GM18909 (cell line): Measurements from ENCODE around the gene GOLGA6L2.

ENCODE experiments used
- ATAC-seq: cut with Tn5 transposase; IDR thresholded peaks from one replicate; pipeline ENCODE4 v1.9.1; 2021; ENCODE audit warnings: mild to moderate bottlenecking; ENCODE audit not compliant: unreplicated experiment, poor library complexity

Gene GOLGA6L2, protein sequence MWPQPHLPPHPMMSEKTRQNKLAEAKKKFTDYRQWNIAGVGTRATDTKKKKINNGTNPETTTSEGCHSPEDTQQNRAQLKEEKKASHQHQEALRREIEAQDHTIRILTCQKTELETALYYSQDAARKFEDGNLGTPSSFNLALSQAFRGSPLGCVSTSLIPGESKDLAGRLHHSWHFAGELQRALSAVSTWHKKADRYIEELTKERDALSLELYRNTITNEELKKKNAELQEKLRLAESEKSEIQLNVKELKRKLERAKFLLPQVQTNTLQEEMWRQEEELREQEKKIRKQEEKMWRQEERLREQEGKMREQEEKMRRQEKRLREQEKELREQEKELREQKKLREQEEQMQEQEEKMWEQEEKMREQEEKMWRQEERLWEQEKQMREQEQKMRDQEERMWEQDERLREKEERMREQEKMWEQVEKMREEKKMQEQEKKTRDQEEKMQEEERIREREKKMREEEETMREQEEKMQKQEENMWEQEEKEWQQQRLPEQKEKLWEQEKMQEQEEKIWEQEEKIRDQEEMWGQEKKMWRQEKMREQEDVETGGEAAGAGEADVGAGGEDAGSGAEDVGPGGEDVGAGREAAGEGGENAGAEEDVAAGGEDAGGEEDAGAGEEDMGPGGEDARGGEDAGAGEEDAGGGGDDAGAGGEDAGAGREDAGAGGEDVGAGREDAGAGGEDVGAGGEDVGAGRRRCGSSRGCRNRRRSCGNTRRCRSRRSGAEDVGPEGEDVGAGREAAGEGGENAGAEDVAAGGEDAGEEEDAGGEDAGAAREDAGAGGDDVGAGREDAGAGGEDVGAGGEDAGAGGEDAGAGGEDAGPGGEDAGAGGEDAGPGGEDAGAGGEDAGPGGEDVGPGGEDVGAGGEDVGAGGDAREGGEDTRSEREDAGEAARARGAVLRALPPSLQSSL

DNA sequence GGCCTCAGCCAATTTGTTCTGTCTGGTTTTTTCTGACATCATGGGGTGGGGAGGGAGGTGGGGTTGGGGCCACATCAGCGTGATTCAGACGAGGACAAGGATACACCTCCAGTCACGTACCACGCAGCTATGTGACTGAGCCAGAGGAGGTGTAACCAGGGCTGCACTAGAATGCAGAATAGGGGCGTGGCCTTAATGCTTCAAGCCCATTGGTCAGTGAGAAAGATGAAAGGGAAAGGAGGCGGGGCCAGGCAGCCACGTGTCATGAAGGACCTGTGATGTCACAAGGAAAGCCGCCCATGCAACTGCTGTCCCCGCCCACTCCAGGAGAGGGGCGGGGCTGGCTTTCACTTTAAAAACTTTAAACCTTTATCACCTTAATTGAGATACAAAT is at the start of gene GOLGA6L2:
TSS of gene GOLGA6L2 (minus strand) at position 137 of the 394 bp plus-strand sequence. CDS start at position 75, 62 bp downstream.
- no peak for ATAC-seq

DNA sequence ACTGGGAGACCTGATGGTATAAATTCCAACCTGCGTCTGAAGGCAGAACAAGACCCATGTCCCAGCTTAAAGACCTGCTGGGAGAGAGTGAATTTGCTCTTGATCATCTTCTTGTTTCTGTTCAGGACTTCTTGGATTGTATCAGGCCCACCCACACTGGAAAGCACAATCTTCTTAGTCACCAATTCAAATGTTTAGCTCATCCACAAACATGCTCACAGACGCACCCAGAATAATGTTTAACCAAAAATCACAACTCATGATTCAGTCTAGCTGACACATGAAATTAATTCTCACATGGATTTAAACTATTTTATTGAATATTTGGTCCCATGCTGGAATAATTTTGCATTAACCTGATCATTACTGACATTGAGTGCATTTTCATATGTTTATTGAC is 37.8 kb upstream of the GOLGA6L2 start:
- ATAC-seq: no peak

DNA sequence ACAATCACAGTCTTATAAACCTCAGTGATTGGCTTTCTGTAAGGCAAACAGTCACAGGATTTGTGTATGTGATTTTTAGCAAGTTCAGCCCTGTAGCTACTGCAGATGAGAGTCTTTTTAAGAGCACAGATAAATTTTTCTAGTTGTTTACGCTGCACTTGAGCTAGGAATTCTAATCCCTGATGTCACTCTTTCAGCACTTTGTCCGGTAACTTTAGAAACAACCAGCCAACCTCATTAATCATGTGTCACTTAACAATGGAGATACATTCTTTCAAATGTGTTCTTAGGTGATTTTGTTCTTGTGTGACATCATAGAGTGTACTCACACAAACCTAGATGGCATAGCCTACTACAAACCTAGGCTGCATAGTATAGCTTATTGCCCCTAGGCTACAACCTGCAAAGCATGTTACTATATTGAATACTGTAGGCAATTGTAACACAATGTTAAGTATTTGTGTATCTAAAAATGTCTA is 36.8 kb upstream of the GOLGA6L2 start:
- no peak for ATAC-seq

DNA sequence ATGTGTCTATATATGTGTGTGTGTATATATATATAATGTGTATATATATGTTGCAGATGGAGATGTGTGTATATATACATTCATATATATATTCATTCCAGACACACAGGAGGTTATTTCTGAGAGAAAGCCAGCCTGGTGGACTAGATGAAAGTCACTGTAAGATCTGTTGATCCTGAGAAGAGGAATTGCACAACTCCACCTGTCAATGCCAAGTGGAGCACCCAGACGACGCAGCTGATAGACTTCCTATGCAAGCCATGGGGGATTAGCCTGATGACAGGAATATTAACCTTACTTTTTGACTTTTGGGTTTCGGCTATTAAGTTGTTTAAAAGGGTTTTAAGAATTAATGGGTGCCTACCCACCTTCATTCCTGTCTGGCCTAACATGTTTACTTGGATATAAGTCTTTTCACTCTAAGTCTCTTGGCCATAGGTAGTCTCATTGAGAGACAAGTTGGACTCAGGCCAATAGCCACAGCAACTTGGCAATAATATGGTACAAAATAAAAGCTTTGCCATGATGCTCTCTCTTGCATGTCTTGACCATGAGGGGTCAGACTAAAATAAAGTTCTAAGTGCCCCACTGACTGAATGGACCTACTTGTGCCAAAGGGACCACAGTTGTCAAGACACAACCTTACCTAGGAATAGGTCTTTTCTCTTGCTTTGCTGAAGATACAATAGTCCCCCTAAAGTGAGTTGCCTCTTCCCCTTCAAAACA is 35.9 kb upstream of the GOLGA6L2 start:
- no peak for ATAC-seq

DNA sequence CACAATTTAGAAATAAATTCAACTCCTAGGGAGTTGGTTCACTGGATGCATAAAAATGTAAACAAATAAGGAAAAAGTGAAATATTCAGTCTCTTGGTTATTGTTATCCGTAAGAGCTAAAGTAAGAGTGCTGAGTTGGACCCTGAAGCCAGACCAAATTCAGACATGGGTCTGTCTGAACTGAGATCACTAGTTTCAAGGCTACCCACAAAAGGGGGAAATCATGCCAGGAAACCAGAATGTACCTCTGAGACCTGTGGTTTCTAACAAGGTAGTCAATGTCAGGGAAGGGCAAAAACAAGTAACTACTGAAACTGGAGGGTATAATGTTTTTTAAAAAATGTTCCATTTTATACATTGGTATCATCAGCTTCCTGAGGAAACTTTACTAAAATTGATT is 35.2 kb upstream of the GOLGA6L2 start:
- ATAC-seq: no peak

DNA sequence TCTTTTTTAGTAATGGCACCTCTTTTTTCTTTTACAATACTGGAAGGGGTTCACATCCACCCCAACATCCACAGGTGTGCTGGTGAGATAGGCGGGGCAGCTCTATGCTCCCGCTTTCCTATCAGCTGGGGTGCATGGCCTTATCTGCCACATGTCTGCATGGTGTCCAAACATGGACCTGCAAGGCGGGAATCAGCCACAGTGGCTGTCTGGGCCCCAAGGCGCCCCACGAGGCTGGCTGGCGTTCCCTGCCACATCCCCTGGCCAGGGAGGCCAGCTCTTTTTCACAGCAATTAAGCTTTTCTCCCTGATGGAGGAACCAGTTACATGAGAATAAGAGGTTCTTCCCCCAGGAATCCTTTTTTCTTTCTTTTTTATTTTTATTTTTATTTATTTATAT is 30.9 kb upstream of the GOLGA6L2 start:
- no peak for ATAC-seq

DNA sequence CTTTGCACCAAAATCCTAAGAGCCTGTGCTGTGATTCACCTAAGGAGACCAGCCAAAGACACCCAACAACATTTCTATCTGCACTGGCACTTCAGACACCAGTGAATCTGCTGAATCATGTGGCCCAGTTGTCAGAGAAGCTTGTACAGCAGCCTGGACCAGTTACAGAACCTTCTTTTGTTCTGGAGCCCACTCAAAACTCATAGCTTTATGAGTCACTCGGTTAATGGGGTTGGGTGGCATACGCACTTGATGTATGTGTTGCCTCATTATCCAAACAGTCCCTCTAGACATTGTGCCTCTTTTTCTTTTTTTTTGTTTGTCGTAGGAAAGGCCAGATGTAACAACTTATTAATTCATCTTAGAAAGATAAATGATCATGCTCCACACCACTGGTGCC is 25.6 kb upstream of the GOLGA6L2 start:
- ATAC-seq: no peak

DNA sequence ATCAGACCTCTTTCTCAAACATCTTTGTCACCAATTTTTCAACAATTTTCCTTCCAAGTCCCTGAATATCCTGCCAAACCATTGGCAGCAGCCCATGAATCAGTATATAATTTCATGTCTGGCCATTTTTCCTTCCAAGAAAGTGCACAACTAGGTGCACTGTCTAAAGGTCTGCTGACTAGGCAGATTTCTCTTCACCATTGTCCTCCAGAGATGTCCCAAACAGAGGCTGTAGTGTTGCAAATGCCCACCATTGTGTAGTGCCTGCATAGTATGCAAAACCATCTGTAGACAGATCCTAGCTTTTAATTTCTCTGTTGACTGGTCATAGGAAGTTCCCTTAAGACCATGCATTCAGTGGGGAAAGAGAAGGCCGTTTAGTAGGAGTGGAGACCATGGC is 25.0 kb upstream of the GOLGA6L2 start:
- no peak for ATAC-seq

DNA sequence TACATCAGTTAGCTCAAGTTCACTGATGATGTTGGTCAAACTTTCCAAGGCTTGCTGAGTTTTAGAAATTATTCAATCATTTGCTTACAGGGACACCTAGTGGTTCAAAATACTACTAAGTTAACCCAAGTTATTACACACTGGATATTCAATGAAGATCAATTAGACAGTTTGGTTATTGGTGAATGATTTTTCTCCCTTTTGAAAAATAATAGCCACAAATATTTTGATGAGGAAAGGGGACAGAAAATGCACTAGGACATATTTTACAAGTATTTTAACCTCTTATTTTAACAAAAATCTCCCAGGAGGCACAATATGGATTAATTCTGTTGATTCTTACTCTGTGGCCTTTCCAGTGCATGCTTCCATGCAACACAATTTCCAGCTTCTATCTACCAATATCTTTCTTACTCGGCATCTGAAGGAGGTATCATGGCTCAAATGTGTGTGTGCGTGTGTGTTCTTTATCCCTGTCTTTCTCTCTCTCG is 20.1 kb upstream of the GOLGA6L2 start:
- ATAC-seq: no peak

DNA sequence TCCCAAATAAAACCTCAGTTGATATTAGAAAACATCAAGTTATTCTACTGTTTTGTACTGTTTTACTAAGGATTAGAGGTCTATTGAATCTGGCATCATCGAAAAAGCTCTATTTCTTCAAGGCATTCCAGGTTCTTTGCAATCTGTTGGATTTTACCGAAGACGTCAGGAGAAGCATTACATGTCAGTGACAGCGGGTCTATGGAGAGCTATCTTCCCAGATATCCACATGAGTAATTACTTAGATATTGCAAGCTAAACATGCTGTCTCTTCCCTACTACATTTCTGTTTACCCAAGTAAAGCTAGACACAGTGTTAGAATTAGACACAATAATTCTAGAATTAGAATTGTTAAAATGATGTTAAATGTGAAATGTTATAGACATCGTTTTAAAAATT is 10.8 kb upstream of the GOLGA6L2 start:
- ATAC-seq: no peak

DNA sequence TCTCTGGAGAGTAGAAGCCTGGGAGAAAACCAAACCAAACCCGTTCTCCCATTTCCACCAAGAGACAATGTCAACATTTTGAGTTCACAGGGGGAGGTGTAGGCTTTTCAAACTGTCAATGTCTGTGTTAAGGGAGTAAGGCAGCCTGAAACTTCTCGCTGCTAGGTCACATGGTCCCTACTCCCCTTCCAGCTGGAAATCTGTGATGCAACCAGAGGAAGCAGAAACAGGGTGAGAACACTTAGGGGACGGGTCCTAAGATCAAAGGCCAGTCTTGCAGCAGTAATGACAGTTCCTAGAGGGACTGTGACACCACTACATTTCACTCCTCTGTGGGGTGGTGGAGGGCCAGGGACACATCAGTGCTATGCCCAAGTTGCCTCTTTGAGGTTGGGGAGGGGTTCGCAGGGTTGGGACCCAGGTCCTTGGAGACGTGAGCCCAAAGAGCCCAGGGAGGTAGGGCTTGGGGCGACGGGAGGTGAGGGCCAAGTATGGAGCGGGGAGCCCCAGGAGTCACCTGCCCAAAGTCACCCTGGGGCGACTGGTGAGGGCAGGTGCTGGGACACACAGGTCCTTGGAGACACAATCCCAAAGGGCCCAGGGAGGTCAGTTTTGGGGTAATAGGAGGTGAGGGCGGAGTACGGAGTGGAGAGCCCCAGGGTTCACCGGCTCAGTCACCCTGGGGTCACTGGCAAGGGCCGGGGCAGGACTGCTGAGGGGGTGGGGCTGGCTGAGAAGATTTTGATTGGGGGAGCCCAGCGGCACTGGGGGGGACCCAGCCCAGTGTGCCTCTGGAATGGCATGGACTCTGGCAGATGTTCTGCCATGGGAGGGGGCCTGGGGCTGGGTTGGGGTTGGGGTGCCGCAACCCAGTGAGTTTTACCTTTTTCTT is 582 bp downstream of the GOLGA6L2 start:
- no peak for ATAC-seq

DNA sequence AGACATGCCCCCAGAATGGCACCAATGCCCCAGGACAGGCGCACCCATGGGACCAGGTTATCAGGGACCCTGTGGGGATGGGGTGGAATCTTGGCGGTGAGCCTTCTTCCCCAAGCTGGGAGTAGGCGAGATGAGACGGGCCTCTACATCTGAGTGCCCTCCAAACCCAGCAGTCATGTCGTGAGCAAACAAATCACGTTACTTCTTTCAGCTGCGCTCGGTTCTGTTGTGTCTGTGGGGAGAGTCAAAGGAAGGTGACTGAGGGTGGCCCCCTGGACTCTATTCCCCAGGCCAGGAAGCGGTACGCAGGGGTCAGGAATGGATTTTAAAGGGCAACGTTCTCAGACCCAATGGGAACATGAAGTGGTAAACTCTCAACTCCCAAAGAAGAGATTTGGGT is 2.8 kb downstream of the GOLGA6L2 start:
- no peak for ATAC-seq

DNA sequence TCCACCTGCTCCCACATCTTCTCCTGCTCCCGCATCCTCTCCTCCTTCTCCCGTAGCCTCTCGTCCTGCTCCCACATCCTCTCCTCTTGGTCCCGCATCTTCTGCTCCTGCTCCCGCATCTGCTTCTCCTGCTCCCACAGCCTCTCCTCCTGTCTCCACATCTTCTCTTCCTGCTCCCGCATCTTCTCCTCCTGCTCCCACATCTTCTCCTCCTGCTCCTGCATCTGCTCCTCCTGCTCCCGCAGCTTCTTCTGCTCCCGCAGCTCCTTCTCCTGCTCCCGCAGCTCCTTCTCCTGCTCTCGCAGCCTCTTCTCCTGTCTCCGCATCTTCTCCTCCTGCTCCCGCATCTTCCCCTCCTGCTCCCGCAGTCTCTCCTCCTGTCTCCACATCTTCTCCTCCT is 5.8 kb downstream of the GOLGA6L2 start:
- ATAC-seq: no peak

DNA sequence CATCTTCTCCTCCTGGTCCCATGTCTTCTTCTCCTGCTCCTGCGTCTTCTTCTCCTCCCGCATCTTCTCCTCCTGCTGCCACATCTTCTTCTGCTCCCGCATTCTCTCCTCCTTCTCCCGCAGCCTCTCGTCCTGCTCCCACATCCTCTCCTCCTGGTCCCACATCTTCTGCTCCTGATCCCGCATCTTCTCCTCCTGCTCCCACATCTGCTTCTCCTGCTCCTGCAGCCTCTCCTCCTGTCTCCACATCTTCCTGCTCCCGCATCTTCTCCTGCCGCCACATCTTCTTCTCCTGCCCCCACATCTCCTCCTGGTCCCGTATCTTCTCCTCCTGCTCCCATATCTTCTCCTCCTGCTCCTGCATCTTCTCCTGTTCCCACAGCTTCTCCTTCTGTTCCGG is 6.4 kb downstream of the GOLGA6L2 start:
- ATAC-seq: no peak

DNA sequence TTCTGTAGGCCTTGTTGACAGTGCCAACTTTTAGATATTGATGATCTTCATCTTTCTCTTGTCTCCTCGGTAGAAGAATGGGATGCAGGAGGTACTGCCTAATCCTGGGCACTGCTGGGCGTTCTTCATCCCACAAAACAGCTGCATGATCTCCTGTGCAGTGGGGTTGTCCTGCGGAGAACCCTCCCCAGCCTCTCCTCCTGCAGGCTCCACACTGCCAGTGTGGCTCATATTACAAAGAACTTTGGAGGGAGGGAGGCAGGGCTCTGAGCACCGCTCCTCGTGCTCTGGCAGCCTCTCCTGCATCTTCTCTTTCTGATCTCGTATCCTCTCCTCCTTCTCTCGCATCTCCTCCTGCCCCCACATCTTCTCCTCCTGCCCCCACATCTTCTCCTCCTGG is 7.5 kb downstream of the GOLGA6L2 start:
- no peak for ATAC-seq

DNA sequence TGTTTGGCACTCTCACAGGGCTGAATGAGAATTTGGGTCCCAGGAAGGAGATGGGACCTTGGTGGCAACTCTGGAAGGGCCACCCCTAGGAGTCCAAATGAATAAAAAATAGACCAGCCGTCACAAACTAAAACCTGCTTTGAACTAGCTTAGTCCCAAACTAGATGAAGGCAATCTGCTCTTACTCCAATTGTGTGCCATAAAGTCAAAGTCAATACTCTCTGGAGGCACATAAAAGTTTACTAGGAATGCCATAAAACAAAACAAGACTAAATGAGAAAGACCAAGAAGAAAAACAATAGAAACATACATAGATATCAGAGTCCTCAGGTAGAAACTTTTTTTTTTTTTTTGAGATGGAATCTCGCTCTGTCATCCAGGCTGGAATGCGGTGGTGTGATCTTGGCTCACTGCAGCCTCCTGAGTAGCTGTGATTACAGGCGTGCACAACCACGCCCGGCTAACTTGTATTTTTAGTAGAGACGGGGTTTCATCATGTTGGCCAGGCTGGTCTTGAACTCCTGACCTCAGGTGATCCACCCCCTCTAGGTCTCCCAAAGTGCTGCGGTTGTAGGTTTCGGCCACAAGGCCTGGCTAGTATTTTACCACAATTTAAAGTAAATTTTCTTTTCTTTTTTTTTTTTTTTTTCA is 8.1 kb downstream of the GOLGA6L2 start:
- no peak for ATAC-seq

DNA sequence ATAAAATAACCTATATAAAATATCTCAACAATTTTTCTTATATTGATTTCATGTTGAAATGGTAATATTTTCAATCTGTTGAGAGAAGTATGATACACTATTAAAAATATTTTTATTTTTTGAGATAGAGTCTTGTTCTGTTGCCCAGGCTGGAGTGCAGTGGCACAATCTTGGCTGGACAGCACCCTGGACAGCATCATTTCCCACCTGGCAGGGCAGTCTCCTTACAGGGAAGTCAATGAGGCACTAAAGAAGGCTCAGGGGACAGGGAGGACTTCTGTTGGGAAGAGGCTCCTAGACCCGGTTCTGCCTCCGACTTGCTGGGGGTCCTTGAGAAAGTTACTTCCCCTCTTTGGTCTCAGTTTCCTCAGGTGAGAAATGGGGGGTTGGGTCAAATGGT is 9.4 kb downstream of the GOLGA6L2 start:
- ATAC-seq: no peak

DNA sequence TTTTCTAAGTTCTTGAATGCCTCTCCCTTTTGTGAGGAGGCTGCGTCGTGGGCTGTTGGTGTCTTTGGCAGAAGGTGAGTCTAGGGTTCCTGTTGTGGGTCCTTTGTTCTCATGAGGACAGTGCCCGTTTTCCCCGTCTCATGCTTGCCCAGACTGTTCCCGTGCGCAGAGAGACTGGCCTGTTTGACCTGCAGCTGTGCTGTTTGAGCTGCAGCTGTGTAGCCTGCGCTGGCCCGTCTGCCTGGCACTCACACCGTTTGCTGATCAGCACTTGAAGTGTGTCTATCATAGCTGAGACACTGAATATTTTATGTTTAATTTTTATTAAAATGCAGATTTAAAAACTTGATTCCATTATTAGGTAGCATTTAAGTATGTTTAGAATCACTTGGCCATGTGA is 9.9 kb downstream of the GOLGA6L2 start:
- no peak for ATAC-seq

DNA sequence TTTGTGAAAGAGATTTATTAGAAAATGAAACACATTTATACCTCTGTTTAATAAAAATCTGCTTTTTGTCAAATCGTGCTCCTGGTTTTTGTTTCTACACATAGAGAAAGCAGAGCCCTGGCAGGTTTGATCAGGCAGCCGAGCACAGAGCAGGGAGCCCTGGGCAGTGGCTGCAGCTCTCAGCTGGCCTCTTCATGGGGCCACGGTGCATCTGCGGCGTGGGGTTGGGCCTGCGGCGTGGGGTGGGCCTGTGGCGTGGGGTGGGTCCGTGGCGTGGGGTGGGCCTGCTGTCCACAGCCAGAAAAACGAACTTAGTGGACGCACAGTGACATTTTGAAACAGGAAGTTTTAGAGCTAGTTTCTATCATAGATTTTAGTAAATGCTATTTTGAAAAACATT is 10.6 kb downstream of the GOLGA6L2 start:
- no peak for ATAC-seq
